GM21360 (cell line): Measurements from ENCODE around the gene CRTC1.
"Not testable (repeated sequence)": the region's sequence is repeated elsewhere in the genome, so short reads cannot be mapped to it uniquely, and the experiment has no call there.

Experiments
- ATAC-seq: cut with Tn5 transposase; IDR thresholded peaks from one replicate; pipeline ENCODE4 v1.9.1; 2021; ENCODE audit warnings: mild to moderate bottlenecking, moderate library complexity; ENCODE audit not compliant: unreplicated experiment

Gene CRTC1

DNA sequence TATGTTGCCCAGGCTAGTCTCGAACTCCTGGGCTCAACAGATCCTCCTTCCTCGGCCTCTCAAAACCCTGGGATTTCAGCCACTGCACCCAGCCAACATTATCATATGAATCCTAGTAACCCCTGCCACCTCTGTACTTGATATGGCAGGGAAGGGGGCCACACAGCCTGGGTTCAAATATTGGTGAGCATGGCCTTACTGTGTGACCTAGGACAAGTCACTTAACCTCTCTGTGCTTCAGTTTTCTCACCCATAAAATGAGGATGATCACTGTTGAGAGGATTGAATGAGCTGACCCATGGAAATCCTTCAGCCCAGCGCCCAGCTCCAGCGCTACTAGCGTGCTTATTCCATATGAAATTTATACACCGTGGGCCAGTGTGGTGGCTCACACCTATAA lies 111.2 kb downstream of the CRTC1 start:
- ATAC-seq = no peak

DNA sequence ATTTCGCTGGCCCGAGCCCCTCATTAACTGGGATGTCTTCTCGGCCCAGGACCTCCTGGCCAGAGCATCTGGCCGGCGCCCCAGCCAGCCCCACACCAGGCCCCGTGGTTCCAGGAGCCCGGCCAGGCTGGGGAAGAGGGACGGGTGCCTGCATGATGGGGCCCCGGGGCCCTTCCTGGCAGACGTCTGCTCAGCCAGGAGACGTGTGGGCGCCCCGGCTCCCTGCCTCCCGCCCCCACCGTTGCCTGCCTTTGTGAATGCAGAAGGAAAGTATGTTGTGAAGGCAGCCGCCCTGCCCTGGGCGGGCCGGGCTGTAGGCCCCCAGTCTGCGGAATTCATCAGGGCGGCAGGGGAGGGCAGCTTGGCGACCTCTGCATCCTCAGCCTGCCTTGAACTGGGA lies 112.1 kb downstream of the CRTC1 start:
- ATAC-seq = no peak

DNA sequence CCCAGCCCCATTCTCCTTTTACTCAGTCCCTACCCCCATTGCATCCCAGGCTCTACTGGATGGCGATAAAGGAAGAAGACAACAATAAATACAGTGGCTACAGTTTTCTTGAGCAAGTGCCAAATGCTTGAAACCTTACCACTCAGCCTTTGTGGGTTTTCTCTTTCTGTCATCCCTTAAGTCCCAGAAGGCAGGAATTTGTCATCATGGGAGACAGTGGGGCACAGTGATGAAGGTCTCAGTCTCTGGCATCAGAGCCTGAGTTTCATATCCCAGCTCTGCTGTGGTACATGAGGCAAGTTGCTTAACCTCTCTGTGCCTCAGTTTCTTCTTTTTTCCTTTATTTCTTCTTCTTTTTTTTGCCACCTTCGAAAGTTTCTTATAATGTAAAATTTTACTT lies 112.8 kb downstream of the CRTC1 start:
- ATAC-seq = no peak

DNA sequence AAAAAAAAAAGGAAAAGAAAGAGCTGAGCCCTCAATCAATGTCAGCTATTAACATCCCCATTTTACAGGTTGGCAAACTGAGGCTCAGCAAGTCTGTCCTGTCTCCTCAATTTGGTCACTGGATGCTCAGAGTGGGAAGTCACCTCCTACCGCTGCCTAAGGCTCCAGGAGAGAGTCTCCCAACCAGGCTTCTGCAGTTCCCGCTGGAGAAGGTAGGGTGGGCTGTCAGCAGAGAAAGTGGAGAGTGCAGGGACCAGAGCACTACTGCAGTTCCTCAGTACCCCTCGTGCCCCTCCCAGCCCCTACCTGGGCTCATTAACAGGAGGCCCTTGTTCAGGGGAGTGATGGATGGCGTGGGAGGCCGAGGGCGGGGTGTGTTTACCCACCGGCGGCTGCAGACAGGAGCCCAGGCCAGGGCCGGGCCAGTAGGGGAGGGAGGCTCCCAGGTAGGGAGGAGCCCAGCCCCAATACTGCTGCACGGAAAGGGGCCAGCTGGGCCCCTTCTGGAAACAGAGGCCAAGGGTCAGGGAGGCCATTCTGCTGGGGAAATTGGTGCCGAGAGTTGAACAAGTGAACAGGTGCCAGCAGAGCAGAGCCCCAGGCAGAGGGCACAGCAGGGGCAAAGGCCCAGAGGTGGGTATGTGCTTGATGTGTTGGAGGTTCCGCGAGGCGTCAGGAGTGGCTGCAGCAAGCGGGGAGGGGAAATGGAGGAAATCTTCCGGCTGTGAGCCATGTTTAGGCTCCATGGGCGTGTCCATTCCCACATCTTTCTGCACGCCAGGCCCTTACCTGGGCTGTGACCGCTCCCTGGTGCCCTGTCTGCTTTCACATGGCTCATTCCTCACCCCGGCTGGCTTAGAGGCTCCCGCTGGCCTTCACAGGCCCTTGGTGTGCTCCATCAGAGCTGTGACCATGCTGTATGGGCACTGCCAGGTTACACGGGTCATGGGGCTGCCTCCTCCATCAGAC lies 115.2 kb downstream of the CRTC1 start:
- no peak for ATAC-seq

DNA sequence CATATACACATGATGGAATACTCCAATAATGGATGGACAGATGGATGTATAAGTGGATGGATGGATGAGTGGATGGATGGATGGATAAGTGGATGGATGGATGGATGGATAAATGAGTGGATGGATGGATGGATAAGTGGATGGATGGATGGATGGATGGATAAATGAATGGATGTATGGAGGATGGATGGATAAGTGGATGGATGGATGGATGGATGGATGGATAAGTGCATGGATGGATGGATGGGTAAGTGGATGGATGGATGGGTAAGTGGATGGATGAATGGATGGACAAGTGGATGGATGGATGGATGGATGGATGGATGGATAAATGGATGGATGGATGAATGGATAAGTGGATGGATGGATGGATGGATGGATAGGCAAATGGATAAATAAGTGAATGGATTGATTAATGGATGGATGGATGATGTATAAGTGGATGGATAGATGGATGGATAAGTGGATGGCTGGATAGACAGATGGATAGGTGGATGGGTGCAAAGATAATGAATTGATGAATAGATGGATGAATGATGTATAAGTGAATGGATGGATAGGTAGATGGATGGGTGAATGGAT lies 116.0 kb downstream of the CRTC1 start:
- ATAC-seq = no peak

DNA sequence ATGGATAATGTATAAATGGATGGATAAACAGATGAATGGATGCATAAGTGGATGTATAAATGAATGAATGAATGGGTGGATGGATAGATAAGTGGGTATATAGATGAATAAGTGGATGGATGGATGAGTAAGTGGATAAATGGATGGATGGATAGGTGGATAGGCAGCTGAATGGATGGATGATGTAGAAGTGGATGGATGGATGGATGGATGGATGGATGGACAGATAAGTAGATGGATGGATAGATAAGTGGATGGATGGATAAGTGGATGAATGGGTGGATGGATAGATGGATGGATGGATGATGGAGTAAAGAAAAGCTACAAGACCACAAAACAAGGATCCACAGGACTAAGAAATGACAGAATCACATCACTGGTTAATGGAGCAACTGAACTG lies 116.6 kb downstream of the CRTC1 start:
- ATAC-seq = no peak

DNA sequence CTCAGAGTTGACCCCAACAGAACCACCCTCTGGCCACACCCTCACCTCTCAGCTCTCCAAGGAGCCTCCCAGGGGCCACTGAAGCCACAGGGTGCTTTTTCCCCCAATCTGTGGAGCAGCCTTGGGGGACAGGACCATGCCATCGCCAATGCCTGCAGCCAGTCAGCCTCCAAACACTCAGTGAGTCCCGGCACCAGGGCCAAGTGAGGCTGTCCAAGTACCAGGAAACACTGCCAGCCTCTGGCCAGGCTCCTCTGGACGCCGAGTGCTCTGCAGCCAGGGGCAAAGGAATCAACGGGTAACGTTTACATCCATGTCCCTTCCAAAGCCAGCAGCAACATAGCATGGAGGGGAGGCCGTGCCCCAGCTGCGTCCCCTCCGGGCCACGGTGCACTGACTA lies 117.2 kb downstream of the CRTC1 start:
- ATAC-seq = no peak

DNA sequence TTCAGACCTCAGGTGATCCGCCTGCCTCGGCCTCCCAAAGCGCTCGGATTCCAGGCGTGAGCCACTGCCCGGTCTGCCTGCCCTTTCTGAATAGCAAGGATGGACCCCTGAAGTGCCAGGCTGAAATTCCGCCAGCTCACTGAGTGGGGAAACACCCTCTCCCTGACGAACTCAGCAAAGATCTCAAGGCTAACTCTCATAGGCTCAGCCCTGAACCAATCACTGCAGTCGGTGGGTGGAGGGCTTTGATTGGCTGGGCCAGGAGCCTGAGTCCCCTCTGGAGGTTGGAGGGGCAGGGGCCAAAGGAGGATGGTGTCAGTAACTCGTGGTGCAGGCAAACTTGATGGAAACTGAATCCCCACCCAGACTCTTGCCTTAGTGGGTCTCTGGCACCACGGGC lies 118.9 kb downstream of the CRTC1 start:
- no peak for ATAC-seq

DNA sequence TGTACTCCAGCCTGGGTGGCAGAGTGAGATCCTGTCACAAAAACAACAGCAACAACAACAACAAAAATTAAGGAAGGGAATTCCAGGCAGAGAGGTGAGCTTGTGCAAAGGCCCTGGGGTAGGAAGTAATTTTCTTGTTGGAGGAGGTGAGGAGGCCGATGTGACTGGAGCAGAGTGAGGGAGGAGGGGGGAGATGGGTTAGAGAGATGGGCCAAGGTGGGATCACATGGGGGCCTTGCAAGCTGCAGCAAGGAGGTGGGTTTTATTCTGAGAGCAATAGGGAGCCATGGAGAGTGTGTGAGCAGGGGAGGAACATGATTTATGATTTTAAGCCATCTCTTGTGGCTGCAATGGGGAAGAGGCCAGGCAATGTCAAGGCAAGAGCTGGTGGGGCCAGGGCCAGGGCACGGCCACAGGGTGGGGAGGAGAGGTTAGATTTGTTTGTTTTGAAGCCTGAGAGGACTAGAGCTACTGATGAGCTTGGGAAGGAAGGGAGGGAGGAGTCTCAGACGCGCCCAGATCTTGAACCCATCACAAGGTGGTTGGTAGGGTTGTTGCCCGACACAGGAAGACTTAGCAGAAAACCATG lies 120.2 kb downstream of the CRTC1 start:
- ATAC-seq = no peak

DNA sequence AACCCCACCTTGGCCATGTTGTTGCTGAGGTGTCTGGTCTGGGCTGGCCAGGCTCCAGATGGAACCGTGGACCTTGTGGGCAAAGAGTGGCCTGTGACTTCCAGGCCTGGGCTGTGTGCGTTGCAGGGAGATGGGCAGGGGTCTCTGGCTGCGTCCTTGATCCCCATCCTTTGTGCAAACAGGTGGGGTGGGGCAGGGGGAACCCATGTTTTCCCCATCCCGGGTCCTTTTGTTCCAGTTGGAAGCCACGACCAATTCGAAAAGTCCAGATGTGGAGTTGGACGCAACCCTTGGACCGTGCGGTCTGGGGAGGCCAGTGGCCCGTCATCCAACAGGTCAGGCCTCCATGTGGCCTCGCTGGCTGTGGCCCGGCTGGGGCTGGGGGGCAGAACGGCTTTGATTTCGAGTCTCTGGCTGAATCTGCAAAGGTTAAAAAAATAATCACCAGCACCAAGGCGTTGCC lies 120.7 kb downstream of the CRTC1 start:
- ATAC-seq = no peak

DNA sequence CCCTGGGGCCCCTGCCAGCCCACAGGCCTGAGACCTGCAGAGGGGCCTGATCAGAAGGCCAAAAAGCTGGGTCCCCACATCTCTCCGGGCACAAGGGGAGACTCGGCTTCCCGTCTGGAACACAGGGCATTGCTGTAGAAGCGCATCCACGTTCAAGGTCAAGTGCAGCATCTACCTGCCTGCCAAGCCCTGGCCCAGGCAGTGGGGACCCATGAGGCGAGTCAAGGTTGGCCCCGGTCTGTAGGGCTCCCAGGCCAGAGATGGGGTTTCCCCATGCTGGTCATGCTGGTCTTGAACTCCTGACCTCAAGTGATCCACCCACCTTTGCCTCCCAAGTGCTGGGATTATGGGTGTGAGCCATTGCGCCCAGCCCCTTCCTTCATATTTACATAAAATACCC lies 121.2 kb downstream of the CRTC1 start:
- ATAC-seq = no peak

DNA sequence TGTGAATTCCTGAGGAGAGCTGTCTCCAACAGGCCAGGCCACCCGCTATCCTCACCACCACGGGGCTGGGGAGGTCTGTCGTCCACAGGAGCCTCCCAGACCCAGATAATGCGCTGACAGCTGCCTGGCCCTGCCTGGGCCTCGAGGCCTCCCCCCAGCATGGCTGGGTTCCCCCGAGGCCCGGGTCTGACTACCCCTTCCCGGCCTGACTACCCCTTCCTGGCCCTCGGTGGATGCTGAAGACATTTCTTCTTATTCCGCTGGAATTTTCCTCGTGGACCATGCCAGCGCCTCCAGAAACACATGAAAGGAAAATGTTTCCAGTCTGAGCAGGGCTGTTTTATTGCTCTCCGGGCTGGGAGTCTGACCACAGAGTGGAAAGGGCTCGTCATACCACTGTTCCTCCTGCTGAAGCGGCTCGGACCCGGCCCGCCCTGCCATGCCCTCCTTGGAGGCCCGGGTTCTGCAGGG lies 124.4 kb downstream of the CRTC1 start:
- no peak for ATAC-seq

DNA sequence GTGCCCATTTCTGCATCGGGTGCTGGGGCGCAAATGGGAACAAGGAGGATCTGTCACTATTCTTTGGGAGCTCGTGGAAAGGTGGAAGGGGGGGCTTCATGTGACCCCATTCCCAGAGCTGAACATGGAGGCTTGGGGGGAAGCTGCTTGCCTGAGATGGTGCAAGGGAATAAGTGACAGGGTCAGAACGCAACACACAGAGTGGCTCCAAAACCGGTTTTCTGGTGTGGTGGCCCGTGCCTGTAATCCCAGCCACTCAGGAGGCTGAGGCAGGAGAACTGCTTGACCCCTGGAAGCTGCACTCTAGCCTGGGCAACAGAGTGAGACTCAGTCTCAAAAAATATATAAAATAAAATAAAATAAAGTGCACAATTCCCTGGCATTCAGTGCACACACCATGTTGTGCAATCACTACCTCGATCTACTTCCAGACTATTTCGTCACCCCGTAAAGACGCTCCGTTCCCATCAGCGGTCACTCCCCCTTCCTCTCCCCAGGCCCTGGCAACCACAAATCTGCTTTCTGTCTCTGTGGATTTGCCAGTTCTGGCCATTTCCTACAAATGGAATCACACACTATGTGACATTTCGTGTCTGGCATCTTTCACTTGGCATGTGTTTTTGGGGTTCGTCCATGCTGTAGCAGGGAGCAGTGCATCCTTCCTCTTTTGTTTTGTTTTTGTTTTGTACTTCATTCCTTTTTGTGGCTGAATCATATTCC lies 125.8 kb downstream of the CRTC1 start:
- ATAC-seq = no peak

DNA sequence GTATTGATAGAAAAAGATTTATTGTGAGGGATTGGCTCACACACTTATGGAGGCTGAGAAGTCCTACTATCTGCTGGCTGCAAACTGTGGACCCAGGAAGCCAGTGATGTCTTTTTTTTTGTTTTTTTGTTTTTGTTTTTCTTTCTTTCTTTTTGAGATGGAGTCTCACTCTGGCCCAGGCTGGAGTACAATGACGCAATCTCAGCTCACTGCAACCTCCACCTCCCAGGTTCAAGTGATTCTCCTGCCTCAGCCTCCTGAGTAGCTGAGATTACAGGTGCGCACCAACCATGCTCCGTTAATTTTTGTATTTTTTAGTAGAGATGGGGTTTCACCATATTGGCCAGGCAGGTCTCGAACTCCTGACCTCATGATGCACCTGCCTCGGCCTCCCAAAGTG lies 128.2 kb downstream of the CRTC1 start:
- not testable (repeated sequence) for ATAC-seq

DNA sequence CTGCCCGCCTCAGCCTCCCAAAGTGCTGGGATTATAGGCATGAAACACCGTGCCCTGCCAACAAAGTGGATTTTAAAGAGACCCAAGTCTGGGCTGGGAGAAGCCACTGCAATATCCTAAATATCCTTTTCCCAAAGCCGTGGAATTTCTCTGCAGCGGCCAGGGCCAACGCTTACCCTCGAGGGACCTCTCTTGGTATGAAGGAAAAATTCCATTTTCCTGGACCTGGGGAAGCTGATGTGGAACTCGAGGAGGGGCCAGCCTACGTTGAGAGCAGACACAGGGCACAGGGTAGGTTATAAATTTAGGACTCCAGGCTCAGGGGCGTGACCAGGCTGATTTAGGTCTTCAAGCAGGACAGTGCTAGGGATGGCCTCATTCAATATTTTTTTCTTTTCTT lies 130.6 kb downstream of the CRTC1 start:
- no peak for ATAC-seq

DNA sequence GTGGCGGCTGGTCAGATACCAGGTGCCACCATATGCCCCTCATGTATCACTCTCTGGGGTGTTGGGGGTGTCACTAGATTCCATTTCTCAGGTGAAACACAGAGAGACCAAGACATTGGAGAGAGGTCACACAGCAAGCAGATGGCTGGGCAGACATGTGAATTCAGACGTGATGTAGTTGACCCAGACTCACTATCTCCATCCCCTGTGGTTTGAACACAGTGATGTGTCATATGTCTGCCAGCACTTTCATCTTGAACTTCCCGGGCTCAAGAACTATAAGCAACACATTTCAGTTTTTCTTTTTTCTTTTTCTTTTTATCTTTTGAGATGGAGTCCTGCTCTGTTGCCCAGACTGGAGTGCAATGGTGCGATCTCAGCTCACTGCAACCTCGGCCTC lies 132.2 kb downstream of the CRTC1 start:
- ATAC-seq = no peak

DNA sequence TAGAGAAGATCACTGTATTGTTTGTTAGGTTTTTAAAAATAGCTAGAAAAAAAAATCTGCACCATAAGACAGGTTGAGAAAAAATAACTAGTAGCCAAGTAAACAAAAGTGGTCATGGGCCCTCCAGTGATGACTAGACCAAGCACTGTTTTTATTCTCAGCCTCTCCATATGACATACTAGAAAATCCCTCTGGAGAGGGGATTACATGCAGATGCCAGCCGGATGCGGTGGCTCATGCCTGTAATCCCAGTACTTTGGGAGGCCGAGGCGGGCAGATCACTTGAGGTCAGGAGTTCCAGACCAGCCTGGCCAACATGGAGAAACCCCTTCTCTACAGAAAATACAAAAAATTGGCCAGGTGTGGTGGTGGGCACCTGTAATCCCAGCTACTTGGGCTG lies 133.2 kb downstream of the CRTC1 start:
- not testable (repeated sequence) for ATAC-seq

DNA sequence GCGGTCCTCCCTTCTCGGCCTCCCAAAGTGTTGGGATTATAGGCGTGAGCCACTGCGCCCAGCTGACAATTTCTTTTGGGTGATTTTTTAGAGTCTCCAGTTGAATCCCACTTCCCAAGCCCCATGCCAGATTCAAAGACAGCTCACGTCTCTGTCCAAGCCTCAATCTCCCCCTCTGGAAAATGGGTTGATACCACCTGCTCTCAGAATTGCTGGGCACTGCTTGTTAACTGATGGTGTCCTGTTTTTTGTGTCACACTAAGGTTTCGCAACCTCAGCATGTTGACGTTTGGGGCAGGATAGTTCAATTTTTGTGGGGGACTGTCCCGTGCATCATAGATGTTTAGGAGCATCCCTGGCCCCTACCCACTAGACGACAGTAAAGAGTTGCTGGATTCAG lies 134.1 kb downstream of the CRTC1 start:
- no peak for ATAC-seq

DNA sequence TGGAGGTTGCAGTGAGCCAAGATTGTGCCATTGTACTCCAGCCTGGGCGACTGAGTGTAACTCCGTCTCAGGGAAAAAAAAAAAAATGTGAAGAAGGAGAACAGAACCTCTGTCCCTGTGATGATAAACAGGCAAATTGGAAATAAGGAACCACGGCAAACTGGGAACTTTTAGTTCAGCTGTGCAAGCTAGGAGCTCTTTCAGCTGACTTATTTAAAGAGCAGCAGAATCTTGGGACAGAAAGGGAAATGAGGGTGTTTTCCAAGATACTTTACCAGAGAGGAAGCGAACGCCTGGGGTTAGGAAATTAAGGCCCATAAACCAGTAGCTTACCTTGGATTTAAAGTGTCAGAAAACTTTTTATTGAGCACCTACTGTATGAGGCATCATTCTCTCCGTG lies 145.3 kb downstream of the CRTC1 start:
- no peak for ATAC-seq

DNA sequence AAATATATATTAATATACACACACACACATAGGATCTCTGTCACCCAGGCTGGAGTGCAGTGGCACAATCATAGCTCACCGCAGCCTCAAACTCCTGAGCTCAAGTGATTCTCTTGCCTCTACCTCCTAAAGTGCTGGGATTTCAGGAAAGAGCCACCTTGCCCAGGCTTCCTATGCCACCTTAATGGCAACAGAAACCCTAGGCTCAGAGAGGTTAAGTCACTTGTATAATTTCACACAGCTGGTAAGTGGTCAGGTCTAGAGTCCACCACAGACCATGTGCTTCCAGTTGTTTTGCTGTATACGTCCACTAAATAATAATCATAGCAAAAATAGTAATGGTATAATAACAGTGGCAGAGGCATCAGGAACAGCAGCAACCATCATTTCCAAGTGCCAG lies 147.0 kb downstream of the CRTC1 start:
- no peak for ATAC-seq
